ENCODE results near the gene SEL1L3.
A peak's percentile ranks its signal among the peaks of the same experiment; 100 is the strongest.
"Not testable (repeated sequence)": the region's sequence is repeated elsewhere in the genome, so short reads cannot be mapped to it uniquely, and the experiment has no call there.

The SEL1L3 gene

GRCh38 chr4:25862411-25863346 is at the start of gene SEL1L3:
Gene SEL1L3 (minus strand): TSS chr4:25862988. CDS start chr4:25862836, 152 bp downstream.
- no peak for DNase-seq

GRCh38 chr4:25911356-25911755 is 48.6 kb upstream of the SEL1L3 start:
- DNase-seq, result no peak

GRCh38 chr4:25908491-25908901 is 45.7 kb upstream of the SEL1L3 start:
- no peak for DNase-seq

GRCh38 chr4:25906113-25906512 is 43.3 kb upstream of the SEL1L3 start:
- not testable (repeated sequence) for DNase-seq

GRCh38 chr4:25905371-25905770 is 42.6 kb upstream of the SEL1L3 start:
- DNase-seq, result no peak

GRCh38 chr4:25904748-25905082 is 41.9 kb upstream of the SEL1L3 start:
- no peak for DNase-seq

GRCh38 chr4:25903900-25904747 is 41.3 kb upstream of the SEL1L3 start:
- no peak for DNase-seq

- DNase-seq, result no peak
Measured at GRCh38 chr4:25901030-25901430, 38.2 kb upstream of the SEL1L3 start.

GRCh38 chr4:25900310-25900709 is 37.5 kb upstream of the SEL1L3 start:
- no peak for DNase-seq

- DNase-seq, result no peak
Measured at GRCh38 chr4:25896776-25897539, 34.2 kb upstream of the SEL1L3 start.

GRCh38 chr4:25892796-25893195 is 30.0 kb upstream of the SEL1L3 start:
- DNase-seq, result no peak

GRCh38 chr4:25890571-25891485 is 28.0 kb upstream of the SEL1L3 start:
- DNase-seq, result no peak

- no peak for DNase-seq
Measured at GRCh38 chr4:25889589-25890503, 27.1 kb upstream of the SEL1L3 start.

- no peak for DNase-seq
Measured at GRCh38 chr4:25888781-25889180, 26.0 kb upstream of the SEL1L3 start.

GRCh38 chr4:25884031-25884782 is 21.4 kb upstream of the SEL1L3 start:
- DNase-seq, result no peak

GRCh38 chr4:25883565-25883964 is 20.8 kb upstream of the SEL1L3 start:
- DNase-seq, result no peak

- peak; percentile 3 for DNase-seq
Measured at GRCh38 chr4:25882226-25882625, 19.4 kb upstream of the SEL1L3 start.

GRCh38 chr4:25881193-25881592 is 18.4 kb upstream of the SEL1L3 start:
- DNase-seq, result no peak

- no peak for DNase-seq
Measured at GRCh38 chr4:25879991-25880651, 17.3 kb upstream of the SEL1L3 start.
